Calu3 (cell line): ENCODE results near the gene TMEM127. TPM values are rescaled to one million over a fixed set of nuclear protein-coding genes. Genes with fewer than 3 reads are reported as not detected.

Source experiments
- BruUV-seq: library from RNA; stranded (reverse); fragments of 400-500 nt; replicated peaks from 2 replicates; lab custom pipeline; 2021; lab: Mats Ljungman, UMichigan
- CTCF ChIA-PET: fragments of 300-600 bp; sonication (Branson Sonifier 250); formaldehyde crosslinking; loops from one replicate; lab custom pipeline; 2022; ENCODE audit warnings: antibody characterized with exemption; lab: Charles Lee
- DNase-seq: peaks from one replicate; pipeline ENCODE4 v3.0.0; 2022
- H3K27ac Mint-ChIP-seq: one replicate; pipeline ENCODE4 v1.8.0; 2022; ENCODE audit warnings: mixed read lengths; ENCODE audit not compliant: unreplicated experiment
- H3K27me3 Mint-ChIP-seq: one replicate; pipeline ENCODE4 v1.8.0; 2022; ENCODE audit warnings: mixed read lengths; ENCODE audit not compliant: unreplicated experiment
- H3K36me3 Mint-ChIP-seq: one replicate; pipeline ENCODE4 v1.8.0; 2022; ENCODE audit warnings: mild to moderate bottlenecking, moderate library complexity, mixed read lengths; ENCODE audit not compliant: insufficient read depth, unreplicated experiment
- H3K4me1 Mint-ChIP-seq: one replicate; pipeline ENCODE4 v1.8.0; 2022; ENCODE audit warnings: mild to moderate bottlenecking, low read depth, mixed read lengths; ENCODE audit not compliant: unreplicated experiment
- H3K4me3 Mint-ChIP-seq: one replicate; pipeline ENCODE4 v1.8.0; 2022; ENCODE audit warnings: mild to moderate bottlenecking, low read depth, moderate library complexity, mixed read lengths; ENCODE audit not compliant: unreplicated experiment
- H3K9me3 Mint-ChIP-seq: one replicate; pipeline ENCODE4 v1.8.0; 2022; ENCODE audit warnings: low read depth, mixed read lengths; ENCODE audit not compliant: unreplicated experiment
- intact Hi-C: fragments of 100-400 bp; cut with micrococcal nuclease; formaldehyde crosslinking; loops from one replicate; pipeline ENCODE4 v1.10.0; 2022; ENCODE audit not compliant: unreplicated experiment
- total RNA-seq: library from RNA; stranded (reverse); gene quantifications from 2 replicates; pipeline ENCODE4 v1.2.3, GENCODE V29; 2022
- TF ChIP-seq, protein P1 (sequence below): fragments of 200-600 bp; IDR thresholded peaks from one replicate; pipeline ENCODE4 v1.8.0; 2022; ENCODE audit warnings: antibody characterized with exemption; ENCODE audit not compliant: unreplicated experiment

TMEM127 gene
- total RNA-seq, 1 experiment from 2014 or later = 50.7 TPM

DNA sequence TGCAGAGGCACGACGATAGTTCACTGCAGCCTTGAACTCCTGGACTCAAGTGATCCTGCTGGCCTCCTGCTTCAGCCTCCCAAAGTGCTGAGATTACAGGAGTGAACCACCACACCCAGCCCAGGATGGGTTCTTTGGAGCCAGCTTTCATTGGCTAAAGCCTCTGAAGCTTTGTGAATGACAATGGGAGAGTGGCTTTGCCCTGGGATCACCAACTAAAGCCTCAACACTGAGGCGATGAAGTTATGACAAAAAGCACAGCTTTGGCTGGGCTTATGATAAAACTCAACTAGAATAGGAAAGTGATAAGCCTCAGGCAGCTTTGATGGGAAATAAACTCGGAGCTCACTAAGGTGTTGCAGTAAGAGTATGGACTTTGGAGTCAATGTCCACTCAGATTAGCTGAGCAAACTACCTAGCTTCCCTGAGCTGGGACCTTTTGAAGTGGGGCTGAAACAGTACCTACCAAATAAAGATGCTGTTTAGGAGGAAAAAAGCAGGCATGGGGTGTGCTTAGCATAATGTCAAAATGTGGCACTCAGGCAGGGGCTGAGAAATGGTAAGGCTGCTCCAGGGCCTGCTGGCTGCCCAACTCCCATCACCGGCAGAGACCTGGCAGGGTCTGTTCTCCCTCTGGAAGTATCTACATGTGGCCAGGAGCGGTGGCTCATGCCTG lies 4.3 kb downstream of the TMEM127 start:
- Mint-ChIP-seq H3K27ac (no peak overlapping the region), H3K9me3 (no peaks in the 10 kb centered on the region), H3K4me1 (peaks cover 33% of the 10 kb centered on the region), H3K36me3 (peaks cover 27% of the 10 kb centered on the region), H3K27me3 (no peaks in the 10 kb centered on the region), H3K4me3 (no peak overlapping the region)
- TF ChIP-seq, protein P1, sequence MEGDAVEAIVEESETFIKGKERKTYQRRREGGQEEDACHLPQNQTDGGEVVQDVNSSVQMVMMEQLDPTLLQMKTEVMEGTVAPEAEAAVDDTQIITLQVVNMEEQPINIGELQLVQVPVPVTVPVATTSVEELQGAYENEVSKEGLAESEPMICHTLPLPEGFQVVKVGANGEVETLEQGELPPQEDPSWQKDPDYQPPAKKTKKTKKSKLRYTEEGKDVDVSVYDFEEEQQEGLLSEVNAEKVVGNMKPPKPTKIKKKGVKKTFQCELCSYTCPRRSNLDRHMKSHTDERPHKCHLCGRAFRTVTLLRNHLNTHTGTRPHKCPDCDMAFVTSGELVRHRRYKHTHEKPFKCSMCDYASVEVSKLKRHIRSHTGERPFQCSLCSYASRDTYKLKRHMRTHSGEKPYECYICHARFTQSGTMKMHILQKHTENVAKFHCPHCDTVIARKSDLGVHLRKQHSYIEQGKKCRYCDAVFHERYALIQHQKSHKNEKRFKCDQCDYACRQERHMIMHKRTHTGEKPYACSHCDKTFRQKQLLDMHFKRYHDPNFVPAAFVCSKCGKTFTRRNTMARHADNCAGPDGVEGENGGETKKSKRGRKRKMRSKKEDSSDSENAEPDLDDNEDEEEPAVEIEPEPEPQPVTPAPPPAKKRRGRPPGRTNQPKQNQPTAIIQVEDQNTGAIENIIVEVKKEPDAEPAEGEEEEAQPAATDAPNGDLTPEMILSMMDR = no peak
- BruUV-seq = no TSS peak
- no peak for DNase-seq
- intact Hi-C loops = loop anchor here (2.0 to 10.0 kb wide), 4 partner anchors 53 to 267 kb away; partner anchors contain the start of genes ANKRD36C, ASTL and STARD7
- CTCF ChIA-PET = interaction anchor here (0.6 to 2.4 kb wide), 4 partner anchors 9 to 269 kb away, joined by 4 to 9 read pairs (median 5); partner anchors contain the start of gene NCAPH

DNA sequence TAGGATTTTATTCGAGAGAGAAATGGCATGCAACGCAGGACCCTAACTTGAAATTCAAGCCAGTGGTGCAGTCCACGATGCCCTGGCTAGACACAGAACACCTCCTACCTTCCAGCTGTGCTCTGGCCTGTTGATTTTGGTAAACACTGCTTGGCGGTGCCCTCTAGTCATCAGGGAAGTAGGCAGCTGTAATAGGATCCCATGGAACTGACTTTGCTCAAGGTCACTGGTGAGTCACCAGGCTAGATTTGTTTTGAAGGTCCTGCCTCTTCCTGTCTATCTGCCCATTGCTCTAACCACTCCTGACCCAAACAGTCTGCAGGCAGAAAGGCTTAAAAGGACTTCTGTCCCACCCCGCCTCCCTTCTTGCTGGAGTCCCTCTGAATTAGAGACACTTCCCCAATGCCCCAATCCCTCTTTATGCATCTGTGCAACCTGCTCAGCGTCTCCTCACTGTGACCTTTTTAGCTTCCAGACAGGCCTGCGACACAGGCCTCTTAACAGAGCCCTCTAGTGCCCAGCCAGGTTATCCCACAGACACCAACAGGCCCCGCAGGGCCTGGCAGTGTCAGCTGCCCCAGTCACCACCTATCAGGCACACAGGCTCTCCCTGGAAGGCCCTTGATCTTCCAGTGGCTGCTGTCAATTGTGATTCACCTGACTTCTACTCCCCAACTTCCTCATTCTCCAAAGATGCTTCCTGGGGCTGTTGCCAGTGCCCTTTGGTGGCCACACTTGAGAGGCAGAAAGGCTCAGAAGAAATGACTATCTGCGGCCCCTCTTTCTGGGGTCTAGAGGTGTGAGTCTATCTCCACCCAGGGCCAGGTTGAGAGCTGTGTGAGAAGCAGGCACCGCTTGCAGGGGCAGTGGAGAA lies 5.2 kb downstream of the TMEM127 start:
- Mint-ChIP-seq H3K4me3 (peak overlapping the region; percentile 49), H3K9me3 (no peaks in the 10 kb centered on the region), H3K4me1 (peaks cover 33% of the 10 kb centered on the region), H3K36me3 (peaks cover 19% of the 10 kb centered on the region), H3K27ac (peak overlapping the region; percentile 83), H3K27me3 (no peaks in the 10 kb centered on the region)
- intact Hi-C loops = loop anchor here (2.0 to 10.0 kb wide), 4 partner anchors 52 to 266 kb away; partner anchors contain the start of genes ANKRD36C, ASTL and STARD7
- TF ChIP-seq, protein P1 = peak; percentile 32
- no TSS peak for BruUV-seq
- DNase-seq = peak; percentile 71
- CTCF ChIA-PET = interaction anchor here (0.7 to 2.4 kb wide), 3 partner anchors 75 to 268 kb away, joined by 4 to 9 read pairs (median 5); partner anchors contain the start of gene NCAPH

DNA sequence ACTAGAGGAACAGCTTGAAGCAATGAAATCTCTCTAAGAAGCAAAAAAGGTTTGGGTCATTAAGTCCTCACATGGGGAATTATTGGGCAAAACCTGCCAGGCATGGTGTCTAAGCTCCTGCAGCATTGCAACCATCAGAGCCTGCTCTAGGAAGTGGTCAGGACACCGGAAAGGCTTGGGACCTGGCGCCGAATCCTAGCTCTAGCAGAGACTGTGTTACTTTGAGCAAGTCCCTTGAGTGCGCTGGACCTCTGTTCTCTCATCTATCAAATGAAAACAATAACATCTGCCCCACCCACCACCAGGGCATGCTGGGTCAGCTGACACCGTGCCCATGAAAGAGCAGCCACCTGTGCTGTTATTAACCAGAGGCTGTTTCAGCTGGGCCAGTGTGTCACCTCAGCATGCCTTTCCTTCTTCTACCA lies 6.3 kb downstream of the TMEM127 start:
- Mint-ChIP-seq H3K36me3 (peaks cover 8% of the 10 kb centered on the region), H3K27ac (no peak overlapping the region), H3K4me3 (peak overlapping the region; percentile 49), H3K9me3 (no peaks in the 10 kb centered on the region), H3K27me3 (no peaks in the 10 kb centered on the region), H3K4me1 (peaks cover 29% of the 10 kb centered on the region)
- BruUV-seq = no TSS peak
- TF ChIP-seq, protein P1 = no peak
- intact Hi-C loops = no loop called here
- CTCF ChIA-PET = interaction anchor here (2.4 kb wide), 1 partner anchor 267 kb away, joined by 9 read pairs; no protein-coding TSS in a partner anchor
- peak; percentile 17 for DNase-seq
